HCT116 (cell line): ENCODE results near the gene C20orf144. TPM values are rescaled to one million over a fixed set of nuclear protein-coding genes. Genes with fewer than 3 reads are reported as not detected.

ENCODE experiments used
- ATAC-seq: fragments of 200-7000 bp; cut with Tn5 transposase; 2 replicates; pipeline ENCODE4 v1.9.1; 2020; ENCODE audit warnings: mild to moderate bottlenecking, moderate library complexity
- BruUV-seq: library from RNA; stranded (reverse); fragments of 400-500 nt; replicated peaks from 2 replicates; lab custom pipeline; 2021; lab: Mats Ljungman, UMichigan
- CTCF ChIA-PET: fragments of 300-600 bp; sonication (Branson Sonifier 250); formaldehyde crosslinking; loops from one replicate; lab custom pipeline; 2021; ENCODE audit warnings: antibody characterized with exemption; lab: Charles Lee
- POLR2A ChIA-PET: fragments of 300-600, 350-600 bp; sonication (Branson Sonifier 250); formaldehyde crosslinking; loops from one replicate; lab custom pipeline; 2021; ENCODE audit warnings: antibody characterized with exemption; lab: Charles Lee
- RAD21 ChIA-PET, 2 experiments: fragments of 300-600 bp; sonication (Branson Sonifier 250); formaldehyde crosslinking; loops; one replicate each; lab custom pipeline; 2023; ENCODE audit warnings: low total read pairs in 2 of 2; ENCODE audit not compliant: uncharacterized antibody in 2 of 2, unreplicated experiment in 2 of 2, low non-redundant PET in 1 of 2; lab: Charles Lee
- DNase-seq: peaks from one replicate; pipeline ENCODE4 v3.0.0-alpha.2; 2010; ENCODE audit warnings: low read depth, low spot score
- H2AFZ ChIP-seq: fragments of 200-600 bp; shearing (Covaris generic), sonication (generic); 2 replicates; pipeline ENCODE4 v1.6.1; 2017; ENCODE audit warnings: low read depth, mixed run types, mixed read lengths, antibody characterized with exemption, low read length; ENCODE audit not compliant: poor library complexity, severe bottlenecking
- H3K27ac ChIP-seq: 2 replicates; pipeline ENCODE4 v1.5.1; 2012; ENCODE audit warnings: low read depth, low read length
- H3K27me3 ChIP-seq: fragments of 200-600 bp; sonication (generic); 2 replicates; pipeline ENCODE4 v1.6.1; 2016; ENCODE audit warnings: mixed run types, low read length, mixed read lengths; ENCODE audit not compliant: insufficient read depth
- H3K36me3 ChIP-seq, 2 experiments: fragments of 200-500 bp in 1 of 2; fragments of 200-600 bp in 1 of 2; sonication (Bioruptor generic) in 1 of 2; sonication (generic) in 1 of 2; 2 replicates each; pipeline versions ENCODE4 v1.5.1 to v1.6.1; 2014 to 2016; ENCODE audit warnings: low read length in 2 of 2, inconsistent platforms in 1 of 2, mixed read lengths in 1 of 2, mixed run types in 1 of 2; ENCODE audit not compliant: insufficient read depth in 2 of 2, control insufficient read depth in 1 of 2
- H3K4me1 ChIP-seq, 2 experiments: fragments of 200-600 bp in 1 of 2; sonication (generic) in 1 of 2; 2 replicates each; pipeline versions ENCODE4 v1.5.1 to v1.6.1; 2012 to 2017; ENCODE audit warnings: low read length in 2 of 2, inconsistent platforms in 1 of 2, mild to moderate bottlenecking in 1 of 2, mixed read lengths in 1 of 2, mixed run types in 1 of 2, moderate library complexity in 1 of 2; ENCODE audit not compliant: insufficient read depth in 2 of 2, control insufficient read depth in 1 of 2
- H3K4me2 ChIP-seq: fragments of 200-600 bp; sonication (generic); 2 replicates; pipeline ENCODE4 v1.6.1; 2017; ENCODE audit warnings: mixed run types, low read length, mixed read lengths
- H3K4me3 ChIP-seq, 2 experiments: fragments of 200-600 bp in 1 of 2; sonication (generic) in 1 of 2; replicated peaks in 1 of 2; 2 replicates each; pipeline ENCODE4 v1.5.1; 2011 to 2016; ENCODE audit warnings: low read length in 2 of 2, control low read depth in 1 of 2, low read depth in 1 of 2, mild to moderate bottlenecking in 1 of 2, mixed read lengths in 1 of 2, mixed run types in 1 of 2
- H3K79me2 ChIP-seq: fragments of 200-600 bp; sonication (generic); 2 replicates; pipeline ENCODE4 v1.6.1; 2017; ENCODE audit warnings: mild to moderate bottlenecking, mixed run types, low read length, moderate library complexity, mixed read lengths; ENCODE audit not compliant: insufficient read depth
- H3K9ac ChIP-seq: fragments of 200-600 bp; sonication (generic); 2 replicates; pipeline ENCODE4 v1.6.1; 2016; ENCODE audit warnings: low read length, mixed read lengths
- H3K9me2 ChIP-seq: fragments of 200-600 bp; sonication (generic), shearing (Covaris generic); 2 replicates; pipeline ENCODE4 v1.6.1; 2017; ENCODE audit warnings: mixed run types, mild to moderate bottlenecking, moderate library complexity; ENCODE audit not compliant: insufficient read depth
- H3K9me3 ChIP-seq, 2 experiments: fragments of 200-500 bp in 1 of 2; fragments of 200-600 bp in 1 of 2; sonication (Bioruptor generic) in 1 of 2; sonication (generic) in 1 of 2; 2 replicates each; pipeline ENCODE4 v1.6.1; 2014 to 2017; ENCODE audit warnings: low read length in 2 of 2, mixed read lengths in 2 of 2, inconsistent platforms in 1 of 2, low read depth in 1 of 2, mild to moderate bottlenecking in 1 of 2, mixed run types in 1 of 2, moderate library complexity in 1 of 2; ENCODE audit not compliant: control insufficient read depth in 1 of 2, insufficient read depth in 1 of 2
- H4K20me1 ChIP-seq: fragments of 200-600 bp; sonication (generic), shearing (Covaris generic); 2 replicates; pipeline ENCODE4 v1.6.1; 2017; ENCODE audit warnings: mixed run types, mild to moderate bottlenecking, moderate library complexity; ENCODE audit not compliant: insufficient read depth
- ATF3 ChIP-seq: IDR thresholded peaks from 2 replicates; pipeline ENCODE4 v1.6.1; 2012
- CEBPB ChIP-seq: IDR thresholded peaks from 2 replicates; pipeline ENCODE4 v1.6.1; 2012; ENCODE audit warnings: low read depth
- CTCF ChIP-seq, 3 experiments: fragments of 200-600 bp in 1 of 3; sonication (generic) in 1 of 3; IDR thresholded peaks in 2 of 3; conservative IDR thresholded peaks in 1 of 3; 2 replicates each; pipeline ENCODE4 v1.5.1; 2012 to 2017; ENCODE audit warnings: low read depth in 2 of 3, low read length in 2 of 3, antibody characterized with exemption in 1 of 3, borderline replicate concordance in 1 of 3, control low read depth in 1 of 3, mild to moderate bottlenecking in 1 of 3, mixed read lengths in 1 of 3, mixed run types in 1 of 3, moderate library complexity in 1 of 3; ENCODE audit not compliant: insufficient read depth in 1 of 3
- ELF1 ChIP-seq: IDR thresholded peaks from 2 replicates; pipeline ENCODE4 v1.6.1; 2012; ENCODE audit warnings: low read depth, borderline replicate concordance
- EZH2 ChIP-seq: fragments of 200-600 bp; sonication (generic); IDR thresholded peaks from 2 replicates; pipeline ENCODE4 v1.6.1; 2017; ENCODE audit warnings: antibody characterized with exemption, mixed run types
- EZH2phosphoT487 ChIP-seq: fragments of 200-600 bp; IDR thresholded peaks from 2 replicates; pipeline ENCODE4 v1.6.1; 2018; ENCODE audit warnings: antibody characterized with exemption, borderline replicate concordance
- FOSL1 ChIP-seq: IDR thresholded peaks from 2 replicates; pipeline ENCODE4 v1.6.1; 2012; ENCODE audit warnings: low read depth
- JUND ChIP-seq: IDR thresholded peaks from 2 replicates; pipeline ENCODE4 v1.6.1; 2012
- MAX ChIP-seq: IDR thresholded peaks from 2 replicates; pipeline ENCODE4 v1.6.1; 2012
- POLR2A ChIP-seq: IDR thresholded peaks from 2 replicates; pipeline ENCODE4 v1.7.0; 2011; ENCODE audit warnings: borderline replicate concordance; ENCODE audit not compliant: insufficient read depth, insufficient read length; ENCODE audit errors: extremely low read depth
- POLR2AphosphoS5 ChIP-seq: IDR thresholded peaks from 2 replicates; pipeline ENCODE4 v1.6.1; 2011; ENCODE audit warnings: mild to moderate bottlenecking, low read depth, low read length, moderate library complexity
- SP1 ChIP-seq: IDR thresholded peaks from 2 replicates; pipeline ENCODE4 v1.6.1; 2012; ENCODE audit warnings: low read depth
- SRF ChIP-seq: IDR thresholded peaks from 2 replicates; pipeline ENCODE4 v1.6.1; 2012; ENCODE audit warnings: low read depth
- TCF7L2 ChIP-seq: IDR thresholded peaks from 2 replicates; pipeline ENCODE4 v1.7.0; 2011; ENCODE audit warnings: borderline replicate concordance, inconsistent platforms; ENCODE audit not compliant: insufficient read depth, insufficient read length; ENCODE audit errors: extremely low read depth
- YY1 ChIP-seq: IDR thresholded peaks from 2 replicates; pipeline ENCODE4 v1.6.1; 2011; ENCODE audit warnings: low read length, low read depth, moderate library complexity, mild to moderate bottlenecking; ENCODE audit not compliant: insufficient replicate concordance; ENCODE audit errors: extremely low read depth
- ZFX ChIP-seq: fragments of 450-650 bp; IDR thresholded peaks from 2 replicates; pipeline ENCODE4 v1.6.1; 2017
- intact Hi-C: fragments of 100-400 bp; cut with micrococcal nuclease; formaldehyde crosslinking; loops from 2 replicates; pipeline ENCODE4 v1.10.0; 2022
- total RNA-seq: library from RNA; stranded (reverse); gene quantifications from one replicate; pipeline ENCODE4 v1.2.1, GENCODE V29; 2021; ENCODE audit not compliant: unreplicated experiment

The C20orf144 gene
- total RNA-seq, 1 experiment from 2014 or later = 0.37 TPM

GRCh38 chr20:33686984-33687366 is 24.8 kb downstream of the C20orf144 start:
- H3K9me3 ChIP-seq = no peaks in the 10 kb centered on the region
- peak overlapping the region; percentile 98 for H2AFZ ChIP-seq
- no peaks in the 10 kb centered on the region for H4K20me1 ChIP-seq
- H3K4me3 ChIP-seq = 0 out of 4 replicates have a peak overlapping the region, but pooled peaks of 1 of the 2 experiments have one; percentile 26
- ATAC-seq = no peak
- CTCF ChIA-PET = no interaction called here
- peaks cover 13 to 35% of the 10 kb centered on the region in 2 experiments for H3K4me1 ChIP-seq
- RAD21 ChIA-PET = no interaction called here
- BruUV-seq = no TSS peak
- peak overlapping the region; percentile 36; the same call in 1 of the 2 replicates for H3K9ac ChIP-seq
- intact Hi-C loops = no loop called here
- no peaks in the 10 kb centered on the region for H3K9me2 ChIP-seq
- H3K4me2 ChIP-seq = peak overlapping the region; percentile 97
- TF ChIP-seq SRF (no peak), CTCF (IDR thresholded peaks at IDR 0.05 in 2 of 3, conservative IDR thresholded peaks at IDR 0.05 in 1 of 3; ENCODE audit: borderline replicate concordance in 1 of 3, insufficient read depth in 1 of 3, low read depth in 2 of 3, low read length in 2 of 3) (no peak), POLR2AphosphoS5 (no peak), ZFX (no peak), POLR2A (no peak), MAX (no peak), JUND (no peak), FOSL1 (no peak)
- TF ChIP-seq, all 23 proteins: peak for 0
- Histone ChIP-seq H3K79me2 (peaks cover 32% of the 10 kb centered on the region), H3K27me3 (no peaks in the 10 kb centered on the region), H3K36me3 (no peaks in the 10 kb centered on the region), H3K27ac (no peak overlapping the region)
- no peak for DNase-seq
- POLR2A ChIA-PET = no interaction called here

- ATAC-seq (no peak), DNase-seq (no peak)
- intact Hi-C loops = no loop called here
- H3K27me3 ChIP-seq = no peaks in the 10 kb centered on the region
- peaks cover 13 to 35% of the 10 kb centered on the region in 2 experiments for H3K4me1 ChIP-seq
- BruUV-seq = no TSS peak
- no peaks in the 10 kb centered on the region for H3K36me3 ChIP-seq
- no peaks in the 10 kb centered on the region for H3K9me3 ChIP-seq
- H3K79me2 ChIP-seq = peaks cover 29% of the 10 kb centered on the region
- 0 out of 2 replicates have a peak overlapping the region, but pooled peaks have one; percentile 36 for H3K9ac ChIP-seq
- H2AFZ ChIP-seq = peak overlapping the region; percentile 26
- H3K9me2 ChIP-seq = no peaks in the 10 kb centered on the region
- POLR2A ChIA-PET = no interaction called here
- no peak overlapping the region for H3K4me2 ChIP-seq
- TF ChIP-seq POLR2AphosphoS5 (no peak), JUND (no peak), EZH2 (no peak), ZFX (no peak), SP1 (no peak), ELF1 (no peak), EZH2phosphoT487 (no peak), CEBPB (no peak), ATF3 (no peak), SRF (no peak), TCF7L2 (no peak), YY1 (no peak)
- TF ChIP-seq, all 23 proteins: peak for 0
- no peaks in the 10 kb centered on the region for H4K20me1 ChIP-seq
- no peak overlapping the region for H3K4me3 ChIP-seq
- RAD21 ChIA-PET = no interaction called here
- CTCF ChIA-PET = no interaction called here
- H3K27ac ChIP-seq = no peak overlapping the region
These were observed 25.3 kb downstream of the C20orf144 start for GRCh38 chr20:33687370-33687915.
